GM10248 (cell line): ENCODE data around the gene LYPLAL1.
"Not testable (repeated sequence)": the region's sequence is repeated elsewhere in the genome, so short reads cannot be mapped to it uniquely, and the experiment has no call there.

Experiments
- CTCF ChIA-PET: fragments of 300-600 bp; sonication (Branson Sonifier 250); formaldehyde crosslinking; extraction: SDS; loops from one replicate; lab custom pipeline; 2021; ENCODE audit warnings: antibody characterized with exemption; lab: Yijun Ruan, JAX
- POLR2A ChIA-PET: fragments of 350-650 bp; sonication (Branson Sonifier 250); formaldehyde crosslinking; extraction: SDS; loops from one replicate; lab custom pipeline; 2020; ENCODE audit warnings: antibody characterized with exemption; lab: Yijun Ruan, JAX
- DNase-seq: peaks from one replicate; pipeline ENCODE4 v3.0.0; 2012; ENCODE audit errors: extremely low spot score
- CTCF ChIP-seq: IDR thresholded peaks from 2 replicates; pipeline ENCODE4 v1.5.1; 2012; ENCODE audit warnings: mild to moderate bottlenecking, low read depth; ENCODE audit errors: extremely low read depth, missing control alignments, control extremely low read depth

LYPLAL1 gene

GRCh38 chr1:219228058-219228419, 54.4 kb downstream of the LYPLAL1 start:
- DNase-seq: no peak
- CTCF ChIA-PET: no interaction called here
- POLR2A ChIA-PET: no interaction called here
- no peak for TF ChIP-seq CTCF

DNA sequence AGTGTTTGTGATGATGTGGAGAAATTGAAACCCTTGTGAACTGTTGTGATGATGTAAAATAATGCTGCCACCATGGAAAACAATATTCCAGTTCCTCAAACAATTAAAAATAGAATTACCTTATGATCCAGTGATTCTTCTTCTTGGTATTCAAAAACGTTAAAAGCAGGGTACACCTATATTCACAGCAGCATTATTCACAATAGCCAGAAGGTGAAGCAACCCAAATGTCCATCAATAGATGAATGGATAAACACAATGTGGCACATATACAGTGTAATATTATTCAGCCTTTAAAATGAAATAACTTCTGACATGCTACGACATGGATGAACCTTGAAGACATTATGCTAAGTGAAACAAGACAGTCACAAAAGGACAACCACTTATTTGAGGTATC, 59.2 kb downstream of the LYPLAL1 start:
- CTCF ChIA-PET: no interaction called here
- POLR2A ChIA-PET: no interaction called here
- no peak for TF ChIP-seq CTCF
- DNase-seq: no peak

DNA sequence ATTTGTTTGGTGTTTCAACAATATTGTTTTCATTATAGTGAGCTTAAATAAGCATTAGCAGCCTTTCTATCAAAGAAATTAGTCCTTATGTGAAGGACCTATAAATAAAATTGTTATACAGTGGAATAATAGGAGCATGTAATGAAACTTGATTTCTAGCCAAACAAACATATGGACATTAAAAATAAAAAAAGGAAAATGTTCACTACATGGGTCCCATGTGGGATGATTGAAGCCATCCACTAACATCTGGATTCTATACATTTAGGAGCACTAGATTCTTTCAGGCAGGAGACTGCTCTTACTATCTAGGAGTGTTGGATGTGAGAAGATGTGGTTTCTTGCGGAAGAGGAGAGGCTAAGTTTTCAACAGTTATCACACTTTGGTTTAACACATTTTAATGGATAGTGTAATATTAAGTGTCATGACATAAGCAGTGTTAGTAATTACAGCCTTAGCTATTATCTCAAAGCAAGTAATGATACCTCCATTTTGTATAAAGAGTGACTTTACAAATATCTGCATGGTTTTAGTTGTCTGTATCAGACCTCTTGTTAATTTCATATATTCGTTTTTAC, 62.3 kb downstream of the LYPLAL1 start:
- no peak for DNase-seq
- no peak for TF ChIP-seq CTCF
- CTCF ChIA-PET: no interaction called here
- POLR2A ChIA-PET: no interaction called here

DNA sequence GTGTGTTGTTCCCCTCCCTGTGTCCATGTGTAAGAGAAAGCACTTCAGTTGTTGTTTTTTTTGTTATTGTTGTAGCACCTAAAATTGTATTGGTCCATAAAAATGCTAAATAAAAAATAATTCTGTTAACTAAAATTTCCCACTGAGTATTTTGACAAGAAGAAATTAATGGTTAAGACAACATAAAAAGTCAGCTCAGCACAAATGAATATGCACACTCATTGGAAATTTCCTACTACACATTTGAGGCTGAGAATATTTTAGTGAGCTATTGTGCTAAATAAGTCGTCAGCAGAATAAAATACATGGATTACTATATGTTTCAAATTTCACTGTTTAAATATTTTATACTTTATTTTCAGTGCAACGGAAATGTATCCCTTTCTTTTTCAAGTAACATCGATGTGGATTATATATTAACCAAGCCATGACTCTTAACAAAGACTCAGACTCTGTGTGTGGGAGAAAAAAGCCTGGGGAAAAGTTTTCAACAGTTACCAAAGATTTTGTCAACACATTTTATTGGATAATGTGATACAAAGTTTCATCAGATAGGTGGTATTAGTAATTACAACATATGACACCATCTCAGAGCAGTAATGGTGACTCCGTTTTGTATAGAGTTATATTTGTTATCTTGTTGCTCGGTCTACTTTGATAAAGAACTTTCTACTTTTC, 63.4 kb downstream of the LYPLAL1 start:
- ChIA-PET CTCF (no interaction called here), POLR2A (no interaction called here)
- TF ChIP-seq CTCF: no peak
- DNase-seq: no peak

GRCh38 chr1:219239518-219239917, 65.8 kb downstream of the LYPLAL1 start:
- ChIA-PET CTCF (no interaction called here), POLR2A (no interaction called here)
- DNase-seq: no peak
- TF ChIP-seq CTCF: no peak

- DNase-seq: no peak
- CTCF ChIA-PET: interaction anchor here (1.9 kb wide), 1 partner anchor 24 kb away, joined by 4 read pairs; no protein-coding TSS in a partner anchor
- POLR2A ChIA-PET: no interaction called here
- TF ChIP-seq CTCF: no peak
Measured at GRCh38 chr1:219244864-219245263, 71.2 kb downstream of the LYPLAL1 start.

- ChIA-PET POLR2A (no interaction called here), CTCF (no interaction called here)
- no peak for DNase-seq
- TF ChIP-seq CTCF: no peak
Measured at GRCh38 chr1:219247441-219247840, 73.8 kb downstream of the LYPLAL1 start.

GRCh38 chr1:219250468-219250867, 76.8 kb downstream of the LYPLAL1 start:
- DNase-seq, CTCF ChIA-PET, POLR2A ChIA-PET: not testable (repeated sequence)
